Ishikawa (cell line): ENCODE measurements around the gene PMEPA1.

Source experiments
- CEBPB ChIP-seq: IDR thresholded peaks from 2 replicates; pipeline ENCODE4 v1.6.1; 2012
- CREB1 ChIP-seq: IDR thresholded peaks from 2 replicates; pipeline ENCODE4 v1.6.1; 2012; ENCODE audit warnings: low read depth
- EGR1 ChIP-seq: IDR thresholded peaks from 2 replicates; pipeline ENCODE4 v1.6.1; 2012
- EP300 ChIP-seq: IDR thresholded peaks from 2 replicates; pipeline ENCODE4 v1.6.1; 2012; ENCODE audit warnings: borderline replicate concordance
- FOXM1 ChIP-seq: IDR thresholded peaks from 2 replicates; pipeline ENCODE4 v1.6.1; 2012; ENCODE audit warnings: low read depth, borderline replicate concordance
- MAX ChIP-seq: IDR thresholded peaks from 2 replicates; pipeline ENCODE4 v1.6.1; 2012
- NFIC ChIP-seq: IDR thresholded peaks from 2 replicates; pipeline ENCODE4 v1.6.1; 2012
- RAD21 ChIP-seq: IDR thresholded peaks from 2 replicates; pipeline ENCODE4 v1.6.1; 2012; ENCODE audit warnings: low read depth
- REST ChIP-seq: IDR thresholded peaks from 2 replicates; pipeline ENCODE4 v1.6.1; 2012; ENCODE audit warnings: low read depth, mild to moderate bottlenecking
- TAF1 ChIP-seq: IDR thresholded peaks from 2 replicates; pipeline ENCODE4 v1.6.1; 2012; ENCODE audit warnings: low read depth, mild to moderate bottlenecking
- TCF12 ChIP-seq: IDR thresholded peaks from 2 replicates; pipeline ENCODE4 v1.6.1; 2012; ENCODE audit warnings: low read depth
- TEAD4 ChIP-seq: IDR thresholded peaks from 2 replicates; pipeline ENCODE4 v1.6.1; 2012
- USF1 ChIP-seq: IDR thresholded peaks from 2 replicates; pipeline ENCODE4 v1.6.1; 2012
- YY1 ChIP-seq: IDR thresholded peaks from 2 replicates; pipeline ENCODE4 v1.6.1; 2012; ENCODE audit warnings: low read depth
- ZBTB7A ChIP-seq: IDR thresholded peaks from 2 replicates; pipeline ENCODE4 v1.6.1; 2012; ENCODE audit warnings: low read depth

Gene PMEPA1

GRCh38 chr20:57702521-57702920 is 7.3 kb downstream of the PMEPA1 start:
- TF ChIP-seq RAD21 (no peak), ZBTB7A (no peak), USF1 (no peak), YY1 (no peak), EGR1 (no peak), FOXM1 (no peak), TCF12 (no peak), MAX (no peak), EP300 (no peak)

GRCh38 chr20:57702091-57702490 is 7.7 kb downstream of the PMEPA1 start:
- TF ChIP-seq CEBPB (no peak), REST (no peak), MAX (no peak), FOXM1 (no peak), ZBTB7A (no peak), RAD21 (no peak), TAF1 (no peak), YY1 (no peak), TEAD4 (no peak), EP300 (no peak), EGR1 (no peak), NFIC (no peak)

- TF ChIP-seq ZBTB7A: no peak
- TF ChIP-seq TCF12: no peak
- no peak for TF ChIP-seq USF1
- TF ChIP-seq RAD21: no peak
- no peak for TF ChIP-seq NFIC
- no peak for TF ChIP-seq YY1
- no peak for TF ChIP-seq CEBPB
- no peak for TF ChIP-seq MAX
- no peak for TF ChIP-seq TAF1
- TF ChIP-seq FOXM1: no peak
- TF ChIP-seq EP300: no peak
- TF ChIP-seq TEAD4: no peak
- TF ChIP-seq CREB1: no peak
- TF ChIP-seq EGR1: no peak
- no peak for TF ChIP-seq REST
These were observed 8.2 kb downstream of the PMEPA1 start for GRCh38 chr20:57701651-57702050.

- TF ChIP-seq RAD21: no peak
- no peak for TF ChIP-seq USF1
- no peak for TF ChIP-seq NFIC
- TF ChIP-seq MAX: no peak
- no peak for TF ChIP-seq EGR1
- no peak for TF ChIP-seq REST
- no peak for TF ChIP-seq CEBPB
- TF ChIP-seq TEAD4: no peak
These were observed 8.7 kb downstream of the PMEPA1 start for GRCh38 chr20:57701090-57701489.
